AG09309 (cell line): ENCODE measurements around the gene DEFB114.
"Not testable (repeated sequence)": the region's sequence is repeated elsewhere in the genome, so short reads cannot be mapped to it uniquely, and the experiment has no call there.

ENCODE experiments used
- DNase-seq: peaks from one replicate; pipeline ENCODE4 v3.0.0-alpha.2; 2010; ENCODE audit warnings: low read depth
- H3K4me3 ChIP-seq: 2 replicates; pipeline ENCODE4 v1.5.1; 2011; ENCODE audit warnings: mild to moderate bottlenecking, low read depth, low read length, moderate library complexity; ENCODE audit not compliant: control insufficient read depth
- CTCF ChIP-seq: IDR thresholded peaks from 2 replicates; pipeline ENCODE4 v1.5.1; 2011; ENCODE audit warnings: mild to moderate bottlenecking, low read depth, low read length, inconsistent platforms; ENCODE audit not compliant: insufficient read depth, control insufficient read depth; ENCODE audit errors: missing control alignments

Gene DEFB114

GRCh38 chr6:49966334-49966733, 2.4 kb upstream of the DEFB114 start:
- H3K4me3 ChIP-seq: no peak overlapping the region
- DNase-seq: no peak
- no peak for TF ChIP-seq CTCF

- no peak for TF ChIP-seq CTCF
- no peak for DNase-seq
- H3K4me3 ChIP-seq: no peak overlapping the region
Observed at GRCh38 chr6:49958180-49958579, 5.8 kb downstream of the DEFB114 start.

GRCh38 chr6:49955847-49956246, 8.1 kb downstream of the DEFB114 start:
- no peak for TF ChIP-seq CTCF
- H3K4me3 ChIP-seq: no peak overlapping the region
- no peak for DNase-seq

GRCh38 chr6:49951926-49952325, 12.0 kb downstream of the DEFB114 start:
- DNase-seq: no peak
- TF ChIP-seq CTCF: no peak
- H3K4me3 ChIP-seq: no peak overlapping the region

GRCh38 chr6:49950415-49950751, 13.6 kb downstream of the DEFB114 start:
- TF ChIP-seq CTCF: no peak
- DNase-seq: no peak
- no peak overlapping the region for H3K4me3 ChIP-seq

- TF ChIP-seq CTCF: no peak
- DNase-seq: no peak
- no peak overlapping the region for H3K4me3 ChIP-seq
Observed at GRCh38 chr6:49949062-49949461, 14.9 kb downstream of the DEFB114 start.

- TF ChIP-seq CTCF: no peak
Observed at GRCh38 chr6:49946835-49947234, 17.1 kb downstream of the DEFB114 start.

GRCh38 chr6:49944068-49944467, 19.9 kb downstream of the DEFB114 start:
- not testable (repeated sequence) for H3K4me3 ChIP-seq, DNase-seq

More at GRCh38 chr6:49946835-49947234, 17.1 kb downstream of the DEFB114 start:
- H3K4me3 ChIP-seq: no peak overlapping the region
- no peak for DNase-seq
